Upper lobe of right lung (tissue), 1 donor: Measurements from ENCODE around the gene MCM3. TPM values are rescaled to one million over a fixed set of nuclear protein-coding genes. Genes with fewer than 3 reads are reported as not detected.

Experiments used
- ATAC-seq: fragments of 200-7000 bp; cut with Tn5 transposase; one replicate; pipeline ENCODE4 v1.9.1; 2020; ENCODE audit warnings: mild to moderate bottlenecking, moderate library complexity
- DNase-seq: peaks from one replicate; pipeline ENCODE4 v3.0.0-alpha.2; 2020
- H3K27ac ChIP-seq: fragments of 200-600 bp; one replicate; pipeline ENCODE4 v1.8.0; 2022
- H3K27me3 ChIP-seq: fragments of 200-600 bp; one replicate; pipeline ENCODE4 v1.8.0; 2022; ENCODE audit warnings: mild to moderate bottlenecking
- H3K36me3 ChIP-seq: fragments of 200-600 bp; one replicate; pipeline ENCODE4 v1.8.0; 2022
- H3K4me1 ChIP-seq: fragments of 200-600 bp; one replicate; pipeline ENCODE4 v1.8.0; 2022
- H3K4me3 ChIP-seq: fragments of 200-600 bp; one replicate; pipeline ENCODE4 v1.8.0; 2022; ENCODE audit warnings: mild to moderate bottlenecking
- H3K9me3 ChIP-seq: fragments of 200-600 bp; one replicate; pipeline ENCODE4 v1.8.0; 2022
- CTCF ChIP-seq: fragments of 200-600 bp; IDR thresholded peaks from one replicate; pipeline ENCODE4 v1.8.0; 2022; ENCODE audit warnings: antibody characterized with exemption
- intact Hi-C: fragments of 100-400 bp; cut with DNase I; formaldehyde crosslinking; loops from one replicate; pipeline ENCODE4 v1.11.0; 2022
- long read RNA-seq: library from polyadenylated mRNA; unstranded; transcript quantifications from one replicate; pipeline ENCODE4 v2.0.0, GENCODE V29; 2021
- total RNA-seq: library from RNA; stranded (reverse); fragmentation: NEBNext Ultra II Directional; extraction: Animal tissue kit (Norgen Biotek cat#: 25700); gene quantifications from one replicate; pipeline ENCODE4 v1.2.1, GENCODE V29; 2021
- donor health status: DM: no; HTN: yes; CAD: no; lungs with severe emphysema.

The MCM3 gene
- 26.3 TPM for total RNA-seq
- long read RNA-seq, transcript MCM3-201 (17 exons, 3,083 nt), result major isoform, 82 of 104 reads
- long read RNA-seq, partial matches to known transcripts, result 8 of 104 reads
- long read RNA-seq, other reads (novel, unspliced or antisense), result 13 of 104 reads

- ATAC-seq (peak; percentile 99), DNase-seq (peak; percentile 97)
- peak; percentile 26 for TF ChIP-seq CTCF
- H3K9me3 ChIP-seq, result no peaks in the 10 kb centered on the region
- H3K4me3 ChIP-seq, result peak within 1 kb of the TSS; percentile 86
- peaks cover 32% of the 10 kb centered on the region for H3K36me3 ChIP-seq
- H3K4me1 ChIP-seq, result peaks cover 13% of the 10 kb centered on the region
- H3K27me3 ChIP-seq, result no peaks in the 10 kb centered on the region
- H3K27ac ChIP-seq, result peak within 1 kb of the TSS; percentile 64
- intact Hi-C loops, result no loop called here
Measured at GRCh38 chr6:52284460-52285176, at the start of gene MCM3. Gene MCM3, minus strand, starts transcription at chr6:52284742. Its CDS starts 68 bp downstream, at chr6:52284674.

DNA sequence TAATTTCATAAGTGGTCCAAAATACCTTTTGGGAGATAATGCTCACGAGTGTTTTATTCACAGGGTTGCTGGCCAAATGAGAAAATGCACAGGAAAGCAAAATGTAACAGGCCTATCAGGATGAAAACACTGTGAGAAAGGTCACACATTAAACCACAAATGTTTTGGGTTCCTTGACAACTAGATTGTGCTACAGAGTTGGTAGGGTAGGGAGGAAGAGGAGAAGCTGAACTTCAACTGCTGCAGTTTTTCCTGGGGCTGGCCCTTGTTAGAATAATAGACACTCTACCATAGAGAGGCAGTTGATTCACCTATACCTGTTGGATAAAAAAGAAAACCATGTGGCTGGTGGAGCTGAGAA, 49.3 kb upstream of the MCM3 start:
- Histone ChIP-seq H3K4me3 (no peak overlapping the region), H3K27me3 (no peaks in the 10 kb centered on the region), H3K36me3 (no peaks in the 10 kb centered on the region), H3K27ac (peak overlapping the region; percentile 61), H3K9me3 (no peaks in the 10 kb centered on the region), H3K4me1 (peaks cover 7% of the 10 kb centered on the region)
- TF ChIP-seq CTCF, result no peak
- intact Hi-C loops, result no loop called here
- ATAC-seq (peak; percentile 45), DNase-seq (no peak)

DNA sequence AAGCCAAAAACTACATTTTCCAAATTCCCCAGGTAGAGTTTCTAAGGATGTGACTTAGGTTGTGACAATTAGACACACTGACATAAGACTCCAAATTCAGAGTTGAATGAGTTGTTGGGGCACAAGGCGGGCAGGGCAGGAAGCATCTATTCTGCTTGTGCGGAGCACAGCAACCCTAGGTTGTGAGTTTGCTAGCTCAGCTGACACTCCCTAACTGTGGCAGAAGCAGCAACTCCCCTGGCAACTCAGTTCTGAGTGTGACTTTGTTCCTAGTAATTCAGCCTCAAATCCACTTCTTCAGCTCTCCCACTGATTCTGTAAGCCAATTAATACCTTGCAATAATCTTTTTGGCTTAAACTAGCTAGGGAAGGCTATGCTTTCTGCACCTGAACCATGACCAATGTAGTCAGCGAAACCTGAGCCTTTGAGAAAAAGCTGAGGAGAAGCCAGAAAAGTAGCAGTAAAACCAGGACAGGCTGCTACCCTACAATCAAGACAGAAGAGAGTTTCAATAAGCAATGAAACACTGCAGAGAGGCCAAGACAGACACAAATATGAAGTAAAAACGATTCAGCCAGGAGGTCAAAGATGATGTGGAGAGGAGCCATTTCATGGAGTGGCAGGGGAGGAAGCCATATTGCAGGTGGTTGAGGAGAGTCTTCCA, 47.4 kb upstream of the MCM3 start:
- intact Hi-C loops, result no loop called here
- H3K4me3 ChIP-seq, result no peak overlapping the region
- ATAC-seq, result no peak
- H3K4me1 ChIP-seq, result peaks cover 16% of the 10 kb centered on the region
- no peak overlapping the region for H3K27ac ChIP-seq
- TF ChIP-seq CTCF, result no peak
- no peaks in the 10 kb centered on the region for H3K27me3 ChIP-seq
- DNase-seq, result no peak
- H3K9me3 ChIP-seq, result no peaks in the 10 kb centered on the region
- H3K36me3 ChIP-seq, result no peaks in the 10 kb centered on the region

GRCh38 chr6:52330470-52330869, 45.9 kb upstream of the MCM3 start:
- H3K4me3 ChIP-seq, result no peak overlapping the region
- no peaks in the 10 kb centered on the region for H3K9me3 ChIP-seq
- H3K27ac ChIP-seq, result no peak overlapping the region
- no peak for DNase-seq
- no peaks in the 10 kb centered on the region for H3K27me3 ChIP-seq
- TF ChIP-seq CTCF, result no peak
- H3K4me1 ChIP-seq, result peaks cover 16% of the 10 kb centered on the region
- peak; percentile 84 for ATAC-seq
- no peaks in the 10 kb centered on the region for H3K36me3 ChIP-seq
- intact Hi-C loops, result no loop called here

DNA sequence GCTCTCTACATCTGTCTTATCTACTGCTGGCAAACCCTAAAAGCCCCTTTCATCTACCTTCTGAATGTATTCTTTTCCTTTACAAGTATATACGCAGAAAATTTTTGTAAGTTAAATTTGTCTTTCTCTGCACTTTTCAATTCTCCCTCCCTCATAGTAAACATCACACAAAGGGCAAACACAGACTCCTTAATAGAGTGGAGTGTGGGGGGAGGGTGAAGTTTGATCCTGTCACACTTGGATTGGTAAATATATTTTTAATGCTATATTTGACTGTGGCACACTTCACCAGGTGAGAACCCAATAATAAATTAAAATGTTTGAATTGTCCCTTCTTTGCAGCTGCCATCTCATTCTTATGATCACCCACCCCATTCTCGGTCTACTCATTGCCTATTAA, 44.2 kb upstream of the MCM3 start:
- Histone ChIP-seq H3K9me3 (no peaks in the 10 kb centered on the region), H3K27me3 (no peaks in the 10 kb centered on the region), H3K27ac (peak overlapping the region; percentile 58), H3K36me3 (no peaks in the 10 kb centered on the region), H3K4me3 (no peak overlapping the region), H3K4me1 (peaks cover 14% of the 10 kb centered on the region)
- ATAC-seq (no peak), DNase-seq (no peak)
- intact Hi-C loops, result no loop called here
- TF ChIP-seq CTCF, result no peak
